Measurements from ENCODE around the gene TFPT. TPM values are rescaled to one million over a fixed set of nuclear protein-coding genes. Genes with fewer than 3 reads are reported as not detected.

TFPT gene
- total RNA-seq, 1 donor from 2014 or later = 6.1 TPM

- no peak for TF ChIP-seq CTCF (IDR thresholded peaks at IDR 0.05; ENCODE audit: insufficient read depth, low read length, severe bottlenecking)
- H3K4me3 ChIP-seq (ENCODE audit: low read depth, low read length) = no peak overlapping the region
- no peak for FAIRE-seq
- no peaks in the 10 kb centered on the region for H3K27me3 ChIP-seq (ENCODE audit: control insufficient read depth, insufficient read depth, low read length)
- peaks cover 13% of the 10 kb centered on the region for H3K36me3 ChIP-seq (ENCODE audit: control insufficient read depth, insufficient read depth, low read length)
- no peak for DNase-seq (ENCODE audit: low read depth)
These were observed 45.4 kb upstream of the TFPT start for GRCh38 chr19:54160854-54161253.

GRCh38 chr19:54160182-54160811, 44.8 kb upstream of the TFPT start:
- Histone ChIP-seq H3K36me3 (ENCODE audit: control insufficient read depth, insufficient read depth, low read length) (peaks cover 14% of the 10 kb centered on the region), H3K27me3 (ENCODE audit: control insufficient read depth, insufficient read depth, low read length) (no peaks in the 10 kb centered on the region), H3K4me3 (ENCODE audit: low read depth, low read length) (peak overlapping the region; percentile 47)
- DNase-seq (ENCODE audit: low read depth) (peak; percentile 20), FAIRE-seq (no peak)
- no peak for TF ChIP-seq CTCF (IDR thresholded peaks at IDR 0.05; ENCODE audit: insufficient read depth, low read length, severe bottlenecking)

GRCh38 chr19:54159352-54160181, 44.1 kb upstream of the TFPT start, which contains the start of gene LENG1:
TSS of gene LENG1 (minus strand) at chr19:54159721. CDS start at chr19:54159695, 26 bp downstream.
- peak; percentile 87 for FAIRE-seq
- peak; percentile 99 for DNase-seq (ENCODE audit: low read depth)

DNA sequence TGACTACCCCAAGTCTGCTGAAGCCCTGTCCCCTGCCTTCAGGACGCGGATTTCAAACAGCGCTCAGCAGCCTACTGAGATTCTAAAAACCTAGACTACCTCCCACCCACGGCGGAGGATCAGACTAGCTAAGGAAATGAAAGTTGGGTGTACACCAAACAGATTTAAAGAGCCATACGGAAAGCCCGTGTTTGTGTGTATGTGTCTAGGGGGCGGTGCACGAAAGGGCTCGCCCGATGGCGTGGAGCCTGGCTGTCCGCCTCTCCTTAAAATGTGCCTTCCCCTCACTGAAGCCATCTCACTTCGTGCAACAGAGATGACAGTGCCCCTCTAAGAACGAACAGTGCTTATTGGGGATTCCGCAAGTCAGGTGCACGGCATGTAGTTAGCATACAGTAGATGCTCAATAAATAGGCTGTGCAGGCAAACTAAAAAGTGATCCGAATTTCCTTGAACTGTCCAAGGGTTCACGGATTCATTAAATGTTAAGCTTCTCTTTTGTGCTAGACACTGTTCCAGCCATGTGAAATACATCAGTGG, 43.4 kb upstream of the TFPT start:
- TF ChIP-seq CTCF (IDR thresholded peaks at IDR 0.05; ENCODE audit: insufficient read depth, low read length, severe bottlenecking) = no peak
- FAIRE-seq = no peak
- no peak for DNase-seq (ENCODE audit: low read depth)
- peak overlapping the region; percentile 70 for H3K4me3 ChIP-seq (ENCODE audit: low read depth, low read length)
- peaks cover 23% of the 10 kb centered on the region for H3K36me3 ChIP-seq (ENCODE audit: control insufficient read depth, insufficient read depth, low read length)
- H3K27me3 ChIP-seq (ENCODE audit: control insufficient read depth, insufficient read depth, low read length) = no peaks in the 10 kb centered on the region

More at GRCh38 chr19:54159352-54160181, 44.1 kb upstream of the TFPT start, which contains the start of gene LENG1:
- Histone ChIP-seq H3K36me3 (ENCODE audit: control insufficient read depth, insufficient read depth, low read length) (peaks cover 21% of the 10 kb centered on the region), H3K27me3 (ENCODE audit: control insufficient read depth, insufficient read depth, low read length) (no peaks in the 10 kb centered on the region), H3K4me3 (ENCODE audit: low read depth, low read length) (peak within 1 kb of the TSS; percentile 70)
- TF ChIP-seq CTCF (IDR thresholded peaks at IDR 0.05; ENCODE audit: insufficient read depth, low read length, severe bottlenecking) = peak; percentile 42

DNA sequence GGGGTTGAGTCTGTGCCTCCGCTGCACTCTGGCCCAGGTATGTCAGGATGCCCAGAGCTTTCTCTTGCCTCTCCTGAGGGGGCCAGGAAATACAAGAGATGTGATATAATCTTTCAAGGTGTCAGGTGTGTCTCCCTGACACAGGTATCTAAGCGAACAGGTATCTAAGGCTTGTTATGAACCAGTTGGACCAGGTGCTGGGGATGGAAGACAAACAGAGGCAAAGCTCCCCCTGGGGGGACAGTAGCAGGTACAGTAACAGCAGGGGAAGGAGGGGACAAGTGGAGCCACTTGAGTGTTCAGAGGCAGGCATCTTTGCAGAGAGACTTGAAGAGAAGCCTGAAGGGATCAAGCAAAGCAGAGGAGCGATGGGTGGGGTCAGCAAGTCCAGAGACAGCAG, 41.5 kb upstream of the TFPT start:
- FAIRE-seq (no peak), DNase-seq (ENCODE audit: low read depth) (no peak)
- no peak for TF ChIP-seq CTCF (IDR thresholded peaks at IDR 0.05; ENCODE audit: insufficient read depth, low read length, severe bottlenecking)
- Histone ChIP-seq H3K36me3 (ENCODE audit: control insufficient read depth, insufficient read depth, low read length) (peaks cover 36% of the 10 kb centered on the region), H3K4me3 (ENCODE audit: low read depth, low read length) (no peak overlapping the region), H3K27me3 (ENCODE audit: control insufficient read depth, insufficient read depth, low read length) (no peaks in the 10 kb centered on the region)

Data from bronchial epithelial cell (primary cell).